ENCODE data around the gene TBC1D5. TPM values are rescaled to one million over a fixed set of nuclear protein-coding genes. Genes with fewer than 3 reads are reported as not detected.

Gene TBC1D5
- total RNA-seq, 2 experiments from 2014 or later, result 48.4 to 55.2 TPM

DNA sequence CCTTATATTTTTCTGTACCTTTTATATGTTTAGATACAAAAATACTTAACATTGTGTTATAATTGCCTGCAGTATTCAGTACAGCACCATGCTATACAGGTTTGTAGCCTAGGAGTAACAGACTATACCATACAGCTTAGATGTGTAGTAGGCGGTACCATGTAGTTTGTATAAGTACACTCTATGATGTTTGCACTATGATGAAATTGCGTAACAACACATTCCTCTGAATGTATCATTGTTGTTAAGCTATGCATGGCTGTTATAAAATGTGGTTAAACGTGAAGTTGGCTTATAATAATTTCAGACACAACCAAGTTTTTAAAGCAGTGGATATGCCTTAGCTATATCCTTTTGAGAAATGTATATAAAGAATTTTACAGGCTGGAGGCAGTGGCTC, 529.3 kb downstream of the TBC1D5 start:
- ChIA-PET POLR2A (interaction anchor here (0.6 kb wide), 1 partner anchor 155 kb away, joined by 8 read pairs; no protein-coding TSS in a partner anchor), CTCF (interaction anchor here (0.5 to 0.6 kb wide), 2 partner anchors 163 to 316 kb away, joined by 3 to 4 read pairs; no protein-coding TSS in a partner anchor)
- no peak for DNase-seq
- no peaks in the 10 kb centered on the region for H3K27me3 Mint-ChIP-seq
- H3K27ac Mint-ChIP-seq, result no peak overlapping the region
- H3K9me3 Mint-ChIP-seq, result peaks cover 1% of the 10 kb centered on the region
- no peak overlapping the region for H3K4me3 Mint-ChIP-seq
- H3K36me3 Mint-ChIP-seq (ENCODE audit: low read depth), result peaks cover 17% of the 10 kb centered on the region
- H3K4me1 Mint-ChIP-seq, result no peaks in the 10 kb centered on the region

DNA sequence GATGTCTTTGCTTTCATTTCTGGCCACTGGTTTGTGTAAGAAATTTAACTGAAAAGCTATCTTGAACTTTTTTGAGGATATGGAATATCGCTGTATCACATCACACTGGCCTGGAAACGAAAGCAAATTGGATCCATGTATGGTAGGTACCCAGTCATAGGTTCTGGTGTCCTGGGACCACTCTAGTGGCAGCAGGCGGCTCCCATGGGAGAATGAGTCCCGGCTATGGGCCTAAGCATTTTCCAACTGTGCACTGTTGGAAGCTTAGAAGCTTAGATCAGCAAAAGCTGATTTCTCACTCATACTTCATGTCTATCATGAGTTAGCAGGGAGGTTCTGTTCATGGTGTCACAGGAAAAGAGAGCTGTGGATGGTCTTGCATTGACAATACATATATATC, 534.5 kb downstream of the TBC1D5 start:
- DNase-seq, result no peak
- Mint-ChIP-seq H3K9me3 (peaks cover 12% of the 10 kb centered on the region), H3K4me1 (no peaks in the 10 kb centered on the region), H3K27me3 (no peaks in the 10 kb centered on the region), H3K27ac (no peak overlapping the region), H3K4me3 (no peak overlapping the region), H3K36me3 (ENCODE audit: low read depth) (peaks cover 36% of the 10 kb centered on the region)
- CTCF ChIA-PET, result interaction anchor here (1.4 kb wide), 1 partner anchor 406 kb away, joined by 3 read pairs; no protein-coding TSS in a partner anchor
- POLR2A ChIA-PET, result no interaction called here

DNA sequence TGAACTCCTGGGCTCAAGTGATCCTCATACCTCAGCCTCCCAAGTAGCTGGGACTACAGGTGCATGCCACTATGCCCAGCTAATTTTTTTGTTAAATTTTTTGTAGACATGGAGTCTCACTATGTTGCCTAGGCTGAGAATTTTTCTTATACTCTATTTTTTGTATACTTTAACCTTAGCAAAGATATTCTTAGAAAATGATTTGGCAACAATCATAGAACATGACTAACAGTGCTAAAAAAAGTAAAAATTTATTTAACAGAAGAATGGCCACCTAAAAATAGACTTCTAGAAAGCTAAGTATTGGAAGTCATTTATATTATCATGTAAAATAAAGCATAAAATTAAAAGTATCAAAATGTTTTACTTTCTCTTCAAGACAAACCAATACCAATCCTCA, 535.4 kb downstream of the TBC1D5 start:
- CTCF ChIA-PET, result no interaction called here
- no peak for DNase-seq
- Mint-ChIP-seq H3K4me3 (no peak overlapping the region), H3K4me1 (no peaks in the 10 kb centered on the region), H3K27ac (no peak overlapping the region), H3K27me3 (no peaks in the 10 kb centered on the region), H3K9me3 (peaks cover 20% of the 10 kb centered on the region), H3K36me3 (ENCODE audit: low read depth) (peaks cover 42% of the 10 kb centered on the region)
- POLR2A ChIA-PET, result no interaction called here

DNA sequence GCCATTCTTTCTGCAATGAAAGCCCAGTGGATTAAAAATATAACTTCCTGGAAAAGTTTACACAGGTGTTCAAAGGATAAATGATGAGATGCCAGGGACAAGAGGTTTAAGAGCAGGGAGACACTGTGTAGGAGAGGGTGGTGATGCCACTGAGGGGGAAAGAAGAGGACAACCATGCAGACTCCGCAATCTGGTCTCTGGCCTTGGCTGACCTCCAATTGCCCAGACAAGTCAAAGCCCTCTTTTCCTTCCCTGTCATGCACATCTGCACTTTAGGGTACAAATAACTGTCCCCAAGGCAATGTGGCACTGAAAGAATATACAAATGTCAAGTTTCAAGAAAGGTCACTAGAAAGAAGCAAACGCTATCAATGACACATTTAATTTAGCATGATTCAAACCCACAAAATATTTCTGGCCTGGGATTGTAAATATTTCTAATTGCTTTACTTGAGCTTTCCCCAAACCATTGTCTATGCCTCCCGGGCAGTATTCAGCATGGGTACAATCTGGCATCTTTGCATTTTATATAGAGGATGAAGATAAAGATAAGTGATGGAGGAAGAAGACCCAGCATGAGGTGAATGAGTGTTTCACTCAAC, 538.3 kb downstream of the TBC1D5 start:
- Mint-ChIP-seq H3K4me3 (no peak overlapping the region), H3K27me3 (no peaks in the 10 kb centered on the region), H3K9me3 (peaks cover 25% of the 10 kb centered on the region), H3K36me3 (ENCODE audit: low read depth) (peaks cover 45% of the 10 kb centered on the region), H3K4me1 (peaks cover 4% of the 10 kb centered on the region), H3K27ac (no peak overlapping the region)
- no peak for DNase-seq
- POLR2A ChIA-PET, result no interaction called here
- CTCF ChIA-PET, result no interaction called here

DNA sequence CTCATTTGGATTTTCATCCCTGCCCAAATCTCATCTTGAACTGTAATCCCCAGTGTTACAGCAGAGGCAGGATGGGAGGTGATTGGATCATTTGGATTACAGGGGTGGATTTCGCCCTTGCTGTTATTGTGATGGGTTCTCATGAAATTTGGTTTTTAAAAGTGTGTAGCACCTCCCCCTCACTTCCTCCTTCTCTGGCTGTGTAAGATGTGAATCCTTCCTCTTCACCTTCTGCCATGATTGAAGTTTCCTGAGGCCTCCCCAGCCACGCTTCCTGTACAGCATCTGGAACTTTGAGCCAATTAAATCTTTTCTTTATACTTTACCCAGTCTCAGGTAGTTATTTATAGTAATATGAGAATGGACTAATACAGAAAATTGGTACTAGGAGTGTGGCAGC, 540.9 kb downstream of the TBC1D5 start:
- no peak for DNase-seq
- Mint-ChIP-seq H3K36me3 (ENCODE audit: low read depth) (peaks cover 41% of the 10 kb centered on the region), H3K9me3 (peaks cover 24% of the 10 kb centered on the region), H3K27ac (no peak overlapping the region), H3K27me3 (no peaks in the 10 kb centered on the region), H3K4me1 (peaks cover 4% of the 10 kb centered on the region), H3K4me3 (no peak overlapping the region)
- ChIA-PET POLR2A (no interaction called here), CTCF (no interaction called here)

DNA sequence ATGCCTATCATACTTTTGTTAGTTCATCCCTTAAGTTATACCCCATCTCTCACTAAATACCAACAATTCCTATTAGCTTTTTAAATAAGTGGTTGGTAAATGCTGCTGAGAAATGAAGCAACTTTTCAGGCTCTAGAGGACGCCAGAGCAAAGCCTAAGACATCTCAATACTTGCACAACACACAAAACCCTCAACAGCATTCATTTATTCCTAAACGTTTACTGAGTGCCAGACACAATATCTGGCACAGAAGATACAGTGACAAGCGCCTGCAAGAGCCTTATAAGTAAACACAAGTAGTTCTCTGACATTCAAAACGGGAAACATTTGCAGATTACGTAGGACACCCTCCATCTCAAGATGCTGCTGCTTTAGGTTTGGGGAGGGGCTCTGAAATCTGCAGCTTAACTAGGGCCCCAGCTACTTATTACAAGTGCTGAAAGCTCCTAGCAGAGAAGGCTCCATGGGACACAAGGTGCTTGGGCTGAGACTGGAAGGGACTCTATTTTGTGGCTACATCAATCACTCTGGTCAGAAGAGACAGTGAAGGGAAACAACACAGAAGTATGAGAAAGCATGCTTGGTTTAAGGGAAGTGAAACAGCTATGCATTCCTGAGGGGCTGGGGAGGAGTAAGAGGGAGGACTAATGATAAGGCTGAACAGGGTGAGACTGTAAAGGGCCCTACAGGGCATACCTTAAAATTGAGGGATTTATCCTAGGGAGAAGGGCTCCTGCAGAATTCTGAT, 546.4 kb downstream of the TBC1D5 start:
- CTCF ChIA-PET, result interaction anchor here (1.5 kb wide), 1 partner anchor 27 kb away, joined by 3 read pairs; no protein-coding TSS in a partner anchor
- H3K9me3 Mint-ChIP-seq, result no peaks in the 10 kb centered on the region
- H3K4me3 Mint-ChIP-seq, result no peak overlapping the region
- no peak for DNase-seq
- no peak overlapping the region for H3K27ac Mint-ChIP-seq
- POLR2A ChIA-PET, result no interaction called here
- H3K27me3 Mint-ChIP-seq, result no peaks in the 10 kb centered on the region
- H3K36me3 Mint-ChIP-seq (ENCODE audit: low read depth), result peaks cover 8% of the 10 kb centered on the region
- H3K4me1 Mint-ChIP-seq, result peaks cover 11% of the 10 kb centered on the region

DNA sequence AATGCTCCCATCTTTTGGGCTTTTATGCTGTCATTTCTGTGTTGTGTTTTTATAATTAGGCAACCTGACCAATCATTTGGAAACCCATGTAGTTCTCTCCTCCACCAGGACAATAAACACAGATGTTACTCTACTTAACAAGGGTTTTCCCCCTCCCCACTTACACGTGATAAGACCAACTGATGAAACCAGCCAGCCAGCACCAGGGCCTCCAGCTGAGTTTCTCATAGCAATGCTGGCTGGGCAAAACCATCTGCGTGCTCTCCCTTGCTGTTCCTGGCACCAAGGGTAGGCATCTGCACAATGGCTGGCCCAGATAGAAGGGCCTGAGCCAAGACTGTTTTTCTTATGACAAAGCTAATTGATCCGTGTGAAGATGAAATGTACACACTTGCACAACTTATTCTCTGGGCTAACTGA, 547.2 kb downstream of the TBC1D5 start:
- no peak for DNase-seq
- peaks cover 5% of the 10 kb centered on the region for H3K36me3 Mint-ChIP-seq (ENCODE audit: low read depth)
- H3K9me3 Mint-ChIP-seq, result no peaks in the 10 kb centered on the region
- H3K4me3 Mint-ChIP-seq, result no peak overlapping the region
- H3K27me3 Mint-ChIP-seq, result no peaks in the 10 kb centered on the region
- CTCF ChIA-PET, result interaction anchor here (1.5 kb wide), 1 partner anchor 26 kb away, joined by 3 read pairs; no protein-coding TSS in a partner anchor
- peaks cover 18% of the 10 kb centered on the region for H3K4me1 Mint-ChIP-seq
- no peak overlapping the region for H3K27ac Mint-ChIP-seq
- POLR2A ChIA-PET, result no interaction called here

DNA sequence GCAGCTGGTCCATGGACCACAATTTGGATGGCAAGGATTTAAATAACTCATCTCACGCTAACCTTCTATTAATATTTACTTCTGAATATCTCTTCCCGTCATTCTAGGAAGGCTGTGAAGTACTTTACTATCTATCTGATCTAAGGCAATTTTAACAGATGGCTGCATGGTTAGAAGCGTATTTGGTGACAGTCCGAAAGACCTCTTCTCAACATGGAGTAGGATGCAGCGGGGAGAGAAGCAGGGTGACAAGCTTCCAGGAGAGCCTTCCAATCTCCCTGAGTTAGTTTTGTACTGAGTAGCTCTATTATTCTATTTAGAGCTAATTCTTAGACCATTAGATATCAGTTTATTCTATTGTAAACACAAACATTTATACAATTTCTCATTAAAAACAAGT, 548.3 kb downstream of the TBC1D5 start:
- Mint-ChIP-seq H3K9me3 (no peaks in the 10 kb centered on the region), H3K27ac (no peak overlapping the region), H3K4me3 (no peak overlapping the region), H3K4me1 (peaks cover 19% of the 10 kb centered on the region), H3K27me3 (no peaks in the 10 kb centered on the region), H3K36me3 (ENCODE audit: low read depth) (peaks cover 2% of the 10 kb centered on the region)
- ChIA-PET CTCF (interaction anchor here (0.7 to 1.3 kb wide), 3 partner anchors 12 to 56 kb away, joined by 3 read pairs; no protein-coding TSS in a partner anchor), POLR2A (interaction anchor here (0.6 kb wide), 1 partner anchor 546 kb away, joined by 4 read pairs; no protein-coding TSS in a partner anchor)
- DNase-seq, result no peak

DNA sequence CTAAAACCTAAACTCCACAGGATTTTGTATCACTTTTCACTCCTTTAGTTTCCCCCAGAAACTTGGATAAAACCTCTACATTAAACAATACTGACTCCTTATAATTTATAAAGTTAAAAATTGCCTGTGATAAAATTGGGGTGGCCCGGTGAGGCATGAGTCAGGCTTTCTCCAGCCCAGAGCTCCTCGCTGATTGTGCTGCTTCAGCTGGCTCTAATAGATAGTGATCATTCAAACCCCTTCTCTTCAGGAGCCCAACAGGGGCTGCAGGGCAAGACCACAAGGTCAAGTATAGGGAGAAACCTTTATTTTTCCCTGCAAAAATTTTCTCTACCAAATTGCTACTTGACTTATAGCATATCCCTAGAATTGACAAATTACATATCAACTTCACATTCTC, 549.4 kb downstream of the TBC1D5 start:
- H3K36me3 Mint-ChIP-seq (ENCODE audit: low read depth), result peaks cover 2% of the 10 kb centered on the region
- H3K4me1 Mint-ChIP-seq, result peaks cover 19% of the 10 kb centered on the region
- no peaks in the 10 kb centered on the region for H3K27me3 Mint-ChIP-seq
- no peaks in the 10 kb centered on the region for H3K9me3 Mint-ChIP-seq
- H3K4me3 Mint-ChIP-seq, result no peak overlapping the region
- POLR2A ChIA-PET, result no interaction called here
- CTCF ChIA-PET, result interaction anchor here (1.3 kb wide), 1 partner anchor 10 kb away, joined by 3 read pairs; no protein-coding TSS in a partner anchor
- no peak for DNase-seq
- H3K27ac Mint-ChIP-seq, result no peak overlapping the region

DNA sequence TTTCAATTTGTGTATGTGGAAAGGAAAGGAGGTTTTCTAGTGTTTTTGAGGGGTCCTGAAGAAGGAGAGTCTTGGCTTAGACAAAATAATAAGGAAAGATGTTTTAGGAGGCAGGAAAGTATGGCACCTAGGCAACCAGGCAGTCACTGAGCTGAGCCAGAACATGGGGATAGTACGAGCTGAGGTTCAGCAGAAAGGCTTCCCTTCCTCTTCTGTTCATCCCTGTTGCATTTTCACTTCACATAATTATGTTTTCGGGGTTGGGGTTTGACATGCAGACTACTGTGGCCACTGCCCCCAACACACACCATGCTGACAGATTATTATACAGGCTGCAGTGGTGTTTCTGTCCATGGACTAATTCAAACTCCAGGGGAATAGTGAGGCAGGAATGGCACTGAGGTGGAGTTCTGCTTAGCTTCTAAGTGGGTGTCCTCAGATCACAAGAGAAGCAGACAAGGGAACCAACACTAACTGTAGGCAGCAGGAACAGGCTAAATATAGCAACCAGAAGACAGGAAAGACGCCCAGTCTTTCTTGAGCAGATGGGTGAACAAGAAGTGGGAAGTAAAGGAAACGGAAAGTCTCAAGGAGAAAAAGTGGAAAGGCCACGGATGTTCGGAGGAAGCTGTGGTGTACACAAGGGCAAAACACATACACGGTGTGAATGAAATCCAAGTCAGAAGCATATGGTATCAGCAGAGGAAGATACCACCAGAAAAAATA, 551.9 kb downstream of the TBC1D5 start:
- no peaks in the 10 kb centered on the region for H3K36me3 Mint-ChIP-seq (ENCODE audit: low read depth)
- no peaks in the 10 kb centered on the region for H3K27me3 Mint-ChIP-seq
- DNase-seq, result no peak
- peaks cover 15% of the 10 kb centered on the region for H3K4me1 Mint-ChIP-seq
- POLR2A ChIA-PET, result no interaction called here
- H3K4me3 Mint-ChIP-seq, result no peak overlapping the region
- CTCF ChIA-PET, result no interaction called here
- no peaks in the 10 kb centered on the region for H3K9me3 Mint-ChIP-seq
- H3K27ac Mint-ChIP-seq, result no peak overlapping the region

DNA sequence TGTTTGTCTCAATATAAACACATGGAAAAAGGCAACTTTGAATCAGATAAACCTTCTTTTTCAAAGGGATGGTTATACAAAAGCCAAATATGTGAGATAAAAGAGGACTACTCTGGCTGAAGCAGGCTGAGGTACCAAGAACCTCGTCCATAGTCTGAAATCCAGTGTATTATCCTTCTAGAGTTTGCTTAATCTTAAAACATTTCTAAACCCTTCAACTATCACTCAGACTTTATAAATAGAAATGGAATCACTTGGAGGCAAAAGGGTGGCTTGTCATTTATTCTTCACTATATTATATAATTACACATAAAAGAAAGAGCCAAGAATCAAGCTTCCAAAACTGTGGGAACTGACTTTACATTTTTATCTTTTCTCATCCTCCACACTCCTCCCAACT, 554.1 kb downstream of the TBC1D5 start:
- POLR2A ChIA-PET, result no interaction called here

DNA sequence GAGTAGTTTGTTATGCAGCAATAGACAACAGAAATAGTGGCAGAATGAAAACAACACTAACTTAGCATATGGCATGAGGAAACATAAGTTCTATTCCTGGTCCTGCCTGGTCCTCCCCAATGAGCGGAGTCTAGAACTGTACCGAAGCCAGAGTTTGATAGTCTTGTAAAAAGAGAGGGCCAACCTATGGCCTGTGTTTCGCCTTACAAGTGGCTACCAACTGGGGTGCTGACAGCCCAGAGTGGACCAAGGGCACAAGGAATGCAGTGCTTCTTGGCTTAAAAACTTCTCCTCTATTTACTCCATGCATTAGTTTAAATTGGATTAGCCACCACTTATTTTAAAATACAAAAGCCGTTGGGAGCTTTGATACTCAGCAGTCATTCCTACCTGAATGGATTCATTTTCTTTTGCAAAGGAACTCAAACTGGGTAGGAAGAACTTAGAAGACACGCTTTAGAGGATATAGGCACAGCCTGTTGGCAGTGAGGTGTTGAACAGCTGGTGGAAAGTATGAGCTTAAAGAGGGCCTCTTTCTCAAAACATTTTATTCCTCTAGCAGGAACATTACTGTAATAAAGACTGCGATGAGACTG, 554.7 kb downstream of the TBC1D5 start:
- Mint-ChIP-seq H3K36me3 (ENCODE audit: low read depth) (peaks cover 9% of the 10 kb centered on the region), H3K4me3 (no peak overlapping the region), H3K9me3 (no peaks in the 10 kb centered on the region), H3K27me3 (no peaks in the 10 kb centered on the region), H3K4me1 (peaks cover 22% of the 10 kb centered on the region), H3K27ac (no peak overlapping the region)
- no peak for DNase-seq
- POLR2A ChIA-PET, result no interaction called here
- CTCF ChIA-PET, result interaction anchor here (0.5 kb wide), 1 partner anchor 16 kb away, joined by 4 read pairs; no protein-coding TSS in a partner anchor

More for the DNA sequence above, 554.1 kb downstream of the TBC1D5 start:
- Mint-ChIP-seq H3K9me3 (no peaks in the 10 kb centered on the region), H3K4me3 (no peak overlapping the region), H3K27me3 (no peaks in the 10 kb centered on the region), H3K4me1 (peaks cover 16% of the 10 kb centered on the region), H3K27ac (no peak overlapping the region), H3K36me3 (ENCODE audit: low read depth) (peaks cover 6% of the 10 kb centered on the region)
- no peak for DNase-seq
- CTCF ChIA-PET, result interaction anchor here (0.5 to 1.5 kb wide), 5 partner anchors 9 to 32 kb away, joined by 3 to 4 read pairs (median 4); no protein-coding TSS in a partner anchor
